Epidermal melanocyte (primary cell): ENCODE data around the gene GPS2.
A peak's percentile ranks its signal among the peaks of the same experiment; 100 is the strongest.

Experiments used
- DNase-seq: peaks from one replicate; pipeline ENCODE4 v3.0.0; 2011; ENCODE audit warnings: low spot score; ENCODE audit not compliant: insufficient read length

The GPS2 gene, protein sequence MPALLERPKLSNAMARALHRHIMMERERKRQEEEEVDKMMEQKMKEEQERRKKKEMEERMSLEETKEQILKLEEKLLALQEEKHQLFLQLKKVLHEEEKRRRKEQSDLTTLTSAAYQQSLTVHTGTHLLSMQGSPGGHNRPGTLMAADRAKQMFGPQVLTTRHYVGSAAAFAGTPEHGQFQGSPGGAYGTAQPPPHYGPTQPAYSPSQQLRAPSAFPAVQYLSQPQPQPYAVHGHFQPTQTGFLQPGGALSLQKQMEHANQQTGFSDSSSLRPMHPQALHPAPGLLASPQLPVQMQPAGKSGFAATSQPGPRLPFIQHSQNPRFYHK

DNA sequence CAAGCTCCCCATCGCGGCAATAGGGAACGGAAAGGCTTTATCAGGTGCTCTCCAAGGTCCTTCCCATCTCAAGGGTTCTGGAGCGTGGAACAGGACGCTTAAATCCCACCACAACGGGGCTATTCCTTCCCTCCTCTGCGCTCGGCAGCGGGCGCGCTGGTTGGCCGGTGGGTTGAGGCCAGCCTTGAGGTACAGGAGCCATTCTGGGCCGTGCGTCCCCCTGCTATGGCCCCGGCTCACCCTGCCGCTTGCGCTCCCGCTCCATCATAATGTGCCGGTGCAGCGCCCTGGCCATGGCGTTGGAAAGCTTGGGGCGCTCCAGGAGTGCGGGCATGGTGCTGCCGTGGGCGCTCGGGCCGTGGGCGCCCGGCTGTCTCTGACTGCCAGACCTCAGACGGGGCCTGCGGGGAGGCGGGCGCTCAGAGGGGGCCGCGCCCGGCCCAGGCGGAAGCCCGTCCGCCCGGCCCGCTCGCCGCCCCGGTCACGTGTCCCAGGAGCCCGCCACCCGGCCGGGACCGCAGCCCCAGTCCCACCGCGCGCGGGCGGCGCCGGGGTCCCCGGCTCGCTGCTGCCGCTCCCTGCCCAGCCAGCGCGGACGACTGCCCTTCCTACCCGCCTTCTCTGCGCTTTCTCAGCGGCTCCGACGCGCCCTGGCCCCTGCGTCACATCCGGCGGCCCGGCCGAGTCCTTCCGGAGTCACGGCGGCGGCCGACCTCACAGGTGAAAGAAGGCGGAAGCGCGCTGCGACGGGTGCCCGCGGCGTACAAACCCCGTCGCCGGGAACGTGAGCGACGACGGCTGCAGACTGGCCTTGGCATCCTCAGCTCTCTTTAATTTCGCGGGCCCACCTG is at the start of gene GPS2:
TSS of gene GPS2 (minus strand) at position 642 of the 851 bp plus-strand sequence. CDS start at position 334, 308 bp downstream.
- DNase-seq, result peak; percentile 97

- no peak for DNase-seq
These were observed 48.2 kb upstream of the GPS2 start for GRCh38 chr17:7363311-7363710.

GRCh38 chr17:7361906-7362305 is 46.7 kb upstream of the GPS2 start:
- no peak for DNase-seq

DNA sequence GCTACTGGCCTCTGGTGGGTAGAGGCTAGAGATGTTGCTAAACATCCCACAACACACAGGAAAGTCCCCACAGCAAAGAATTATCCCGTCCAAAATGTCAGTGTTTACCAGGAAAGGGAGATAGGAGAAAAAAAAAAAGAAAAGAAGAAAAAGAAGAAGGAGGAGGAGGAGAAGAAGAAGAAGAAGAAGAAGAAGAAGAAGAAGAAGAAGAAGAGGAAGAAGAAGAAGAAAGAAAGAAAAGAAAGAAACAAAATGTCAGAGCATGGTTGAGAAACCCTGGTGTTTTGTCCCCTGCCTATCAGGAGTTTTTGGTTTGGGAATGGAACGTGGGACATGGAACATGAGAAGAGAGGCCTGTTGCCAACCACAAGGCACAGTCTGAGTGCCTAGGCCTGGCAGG is 42.2 kb upstream of the GPS2 start:
- DNase-seq, result no peak

DNA sequence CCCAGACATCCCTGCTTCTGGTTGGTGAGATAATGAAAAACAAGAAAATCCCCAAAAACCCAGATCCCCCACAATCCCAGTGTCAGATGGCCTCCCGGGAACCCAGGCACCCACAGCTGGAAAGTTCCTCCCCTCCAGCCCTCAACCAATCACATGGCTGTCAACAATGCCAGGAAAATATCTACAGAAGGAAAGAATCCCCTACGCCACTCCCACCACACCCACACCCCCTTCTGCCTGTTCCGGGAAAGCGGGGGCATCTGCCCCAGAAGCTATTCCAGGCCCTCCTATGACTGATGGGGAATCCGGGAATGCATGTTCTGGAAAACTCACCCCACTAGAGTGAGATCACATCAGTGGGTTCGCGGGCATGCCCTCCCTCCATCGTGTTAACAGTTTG is 41.6 kb upstream of the GPS2 start:
- DNase-seq, result no peak

- DNase-seq, result no peak
These were observed 41.0 kb upstream of the GPS2 start for GRCh38 chr17:7356072-7356549.

- DNase-seq, result no peak
These were observed 40.4 kb upstream of the GPS2 start for GRCh38 chr17:7355573-7355972.

DNA sequence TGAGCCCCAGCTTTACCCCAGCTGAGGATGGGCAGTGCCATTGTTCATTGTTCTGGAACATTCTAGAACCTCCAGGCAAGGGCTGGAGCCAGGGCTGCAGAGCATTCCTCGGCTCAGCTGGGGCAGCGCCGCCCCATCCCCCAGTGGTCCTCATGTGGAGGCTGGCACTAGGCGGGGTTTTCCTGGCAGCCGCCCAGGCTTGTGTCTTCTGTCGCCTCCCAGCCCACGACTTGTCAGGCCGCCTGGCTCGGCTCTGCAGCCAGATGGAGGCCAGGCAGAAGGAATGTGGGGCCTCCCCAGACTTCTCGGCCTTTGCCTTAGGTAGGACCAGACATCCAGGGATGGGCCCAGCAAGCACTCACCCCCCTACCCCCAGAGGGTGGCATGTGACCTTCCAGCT is 39.9 kb upstream of the GPS2 start, which contains the start of gene TMEM95:
TSS of gene TMEM95 (plus strand) at position 104 of the 400 bp plus-strand sequence. CDS start at position 153, 49 bp downstream.
- DNase-seq, result no peak

DNA sequence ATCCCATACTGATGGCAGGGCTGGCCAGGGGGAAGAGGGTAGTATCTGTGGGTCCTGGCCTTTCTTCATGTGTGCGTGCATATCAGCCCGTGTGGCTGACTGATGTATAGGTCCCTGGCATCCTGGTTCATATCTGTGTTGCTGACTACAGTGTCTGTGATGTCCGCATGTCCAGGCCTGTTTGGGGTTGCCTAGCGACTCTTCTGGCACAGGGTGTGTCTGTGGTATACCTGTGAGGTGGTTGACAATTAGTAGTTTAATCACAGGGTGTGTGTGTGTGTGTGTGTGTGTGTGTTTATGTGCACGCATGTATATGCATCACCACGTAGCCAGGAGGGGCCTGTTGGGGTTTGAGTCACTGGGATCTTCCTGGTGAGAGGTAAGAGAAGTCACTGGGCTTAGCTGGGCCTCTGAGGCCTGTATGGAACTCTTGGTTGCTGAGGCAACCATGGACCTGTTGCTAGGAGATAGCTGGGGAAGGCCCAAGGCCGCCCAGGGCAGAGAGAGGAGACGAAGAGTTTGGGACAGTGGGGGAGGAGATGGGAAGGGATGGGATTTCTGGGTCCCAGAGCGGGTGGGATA is 39.2 kb upstream of the GPS2 start:
- DNase-seq, result no peak

DNA sequence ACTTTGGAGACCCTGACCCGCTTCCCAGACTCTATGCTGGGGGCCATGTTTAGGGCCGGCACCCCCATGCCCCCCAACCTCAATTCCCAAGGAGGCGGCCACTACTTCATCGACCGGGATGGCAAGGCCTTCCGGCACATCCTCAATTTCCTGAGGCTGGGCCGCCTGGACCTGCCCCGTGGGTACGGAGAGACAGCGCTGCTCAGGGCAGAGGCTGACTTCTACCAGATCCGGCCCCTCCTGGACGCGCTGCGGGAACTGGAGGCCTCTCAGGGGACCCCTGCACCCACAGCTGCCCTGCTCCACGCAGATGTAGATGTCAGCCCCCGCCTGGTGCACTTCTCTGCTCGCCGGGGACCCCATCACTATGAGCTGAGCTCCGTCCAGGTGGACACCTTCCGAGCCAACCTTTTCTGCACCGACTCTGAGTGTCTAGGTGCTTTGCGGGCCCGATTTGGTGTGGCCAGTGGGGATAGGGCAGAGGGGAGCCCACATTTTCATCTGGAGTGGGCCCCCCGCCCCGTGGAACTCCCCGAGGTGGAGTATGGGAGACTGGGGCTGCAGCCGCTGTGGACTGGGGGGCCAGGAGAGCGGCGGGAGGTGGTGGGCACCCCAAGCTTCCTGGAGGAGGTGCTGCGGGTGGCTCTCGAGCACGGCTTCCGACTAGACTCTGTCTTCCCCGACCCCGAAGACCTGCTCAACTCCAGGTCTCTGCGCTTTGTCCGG is 37.9 kb upstream of the GPS2 start:
- DNase-seq, result no peak

DNA sequence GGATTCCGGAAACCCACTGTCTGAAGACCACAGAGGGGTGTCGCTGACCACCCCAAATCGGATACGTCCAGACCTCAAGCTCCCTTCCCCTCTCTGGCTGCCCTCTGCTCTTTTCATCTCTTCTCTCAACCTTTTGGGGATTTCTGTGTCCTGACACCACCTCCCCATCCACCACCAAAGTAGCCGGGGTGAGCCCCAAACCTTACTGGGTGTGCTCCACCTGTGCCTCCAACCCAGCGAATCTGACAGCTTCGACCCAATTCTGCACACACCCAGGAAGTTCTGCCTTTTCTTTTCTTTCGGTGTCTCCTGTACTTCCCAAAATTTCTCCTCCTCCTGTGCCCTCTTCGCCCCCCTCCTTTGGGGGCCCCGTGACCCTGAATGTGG is 37.3 kb upstream of the GPS2 start:
- DNase-seq, result no peak

DNA sequence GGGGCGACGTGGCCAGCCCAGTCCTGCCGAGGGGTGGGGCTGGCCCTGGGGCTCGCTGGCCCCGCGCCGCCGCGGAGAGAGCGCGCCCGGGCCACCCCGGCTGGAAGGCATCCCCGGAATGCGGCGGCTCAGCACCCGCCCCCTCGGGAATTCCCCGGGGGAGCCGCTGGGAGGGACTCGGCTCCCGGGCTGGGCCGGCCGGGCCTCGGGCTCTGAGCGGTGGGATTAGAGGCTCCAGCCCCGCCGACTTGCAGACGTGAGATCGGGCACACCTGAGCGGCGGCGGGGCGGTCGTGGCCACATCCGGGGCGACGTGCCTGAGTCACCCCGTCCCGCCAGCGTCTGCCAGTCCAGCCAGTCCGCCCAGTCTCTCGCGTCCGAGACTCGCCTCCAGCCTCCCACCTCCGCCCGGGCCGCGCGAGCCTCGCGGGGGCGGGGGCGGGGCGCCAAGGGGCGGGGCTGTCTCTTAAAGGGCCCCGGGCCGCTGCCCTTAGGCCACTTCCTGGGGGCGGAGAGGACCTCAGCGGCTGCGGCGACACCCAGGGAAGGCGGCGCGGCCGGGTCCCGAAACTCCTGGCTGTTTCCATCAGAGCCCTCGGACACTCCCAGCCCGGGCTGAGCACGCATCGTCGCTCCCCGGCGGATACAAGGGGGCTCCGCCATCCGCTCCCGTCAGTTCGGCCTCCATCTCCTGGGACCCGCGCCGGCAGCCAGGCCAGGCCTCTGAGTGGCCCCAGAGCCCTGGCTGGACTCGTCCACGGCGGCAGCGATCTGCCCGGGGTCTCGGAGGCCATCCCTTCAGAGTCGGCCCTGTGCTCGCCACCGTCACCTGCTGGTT is 36.7 kb upstream of the GPS2 start, which contains the start of gene KCTD11:
TSS of gene KCTD11 (plus strand) at position 498 of the 838 bp plus-strand sequence.
- DNase-seq, result peak; percentile 93

DNA sequence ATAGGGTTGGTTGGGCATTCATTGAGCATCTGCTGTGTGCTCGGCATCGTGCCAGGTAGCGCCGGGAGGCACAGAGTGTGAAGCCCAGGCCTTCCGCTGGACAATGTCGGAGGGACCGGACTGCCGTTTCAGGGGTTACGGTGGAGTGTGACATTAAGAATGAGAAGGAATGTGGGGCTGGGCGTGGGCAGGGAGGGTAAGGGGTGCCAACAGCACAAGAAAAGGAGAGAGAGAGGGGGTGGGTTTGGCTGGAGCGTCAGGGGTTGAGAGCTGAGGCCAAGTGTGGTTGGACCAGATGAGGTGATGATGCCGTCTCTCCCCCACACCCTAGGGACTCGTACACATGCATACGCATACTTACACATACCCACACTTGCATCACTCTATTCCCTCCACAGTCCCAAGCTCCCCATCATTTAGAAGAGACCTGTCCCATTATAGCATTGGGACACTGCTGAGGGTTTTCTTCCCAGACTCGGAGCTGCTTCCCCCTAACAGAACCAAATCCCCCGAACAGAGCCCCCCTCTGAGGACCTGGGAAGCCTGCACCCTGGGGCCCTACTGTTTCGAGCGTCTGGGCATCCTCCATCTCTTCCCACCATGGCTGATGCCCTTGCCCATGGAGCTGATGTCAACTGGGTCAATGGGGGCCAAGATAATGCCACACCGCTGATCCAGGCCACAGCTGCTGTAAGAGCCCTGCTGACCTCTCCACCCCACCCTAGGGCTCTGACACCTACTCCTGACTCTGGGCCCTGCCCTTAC is 33.5 kb upstream of the GPS2 start:
- no peak for DNase-seq

GRCh38 chr17:7347630-7348477 is 32.7 kb upstream of the GPS2 start:
- no peak for DNase-seq

DNA sequence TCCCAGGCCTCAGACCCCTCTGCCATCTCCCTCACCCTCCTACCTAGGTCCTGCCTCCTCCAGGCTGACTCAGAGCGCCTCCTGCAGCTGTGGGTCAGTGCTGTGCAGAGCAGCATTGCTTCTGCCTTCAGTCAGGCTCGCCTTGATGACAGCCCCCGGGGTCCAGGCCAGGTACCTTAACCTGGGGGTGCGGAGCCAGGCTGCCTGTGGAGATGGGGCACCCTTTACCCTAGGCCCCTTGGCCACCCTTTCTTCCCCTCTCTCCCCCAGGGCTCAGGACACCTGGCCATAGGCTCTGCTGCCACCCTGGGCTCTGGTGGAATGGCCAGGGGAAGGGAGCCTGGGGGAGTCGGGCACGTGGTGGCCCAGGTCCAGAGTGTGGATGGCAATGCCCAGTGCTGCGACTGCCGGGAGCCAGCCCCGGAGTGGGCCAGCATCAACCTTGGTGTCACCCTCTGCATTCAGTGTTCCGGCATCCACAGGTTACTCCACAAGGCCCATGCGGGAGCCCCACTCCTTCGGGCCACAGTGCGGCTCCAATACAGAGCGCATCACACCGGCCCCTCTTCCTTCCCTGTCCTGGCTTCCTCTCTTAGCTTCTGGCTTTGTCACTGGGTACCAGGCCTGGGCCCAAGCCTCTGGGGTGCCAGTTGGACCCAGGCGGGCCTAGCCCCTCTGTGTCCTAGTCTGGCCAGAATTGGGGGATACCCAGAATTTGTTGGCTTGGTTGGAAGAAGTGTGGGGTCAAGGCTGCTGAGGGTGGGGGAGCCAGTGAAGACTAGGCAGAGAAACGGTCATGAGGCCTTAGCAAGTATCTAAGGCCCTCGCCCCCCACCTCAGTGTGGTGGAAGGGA is 31.8 kb upstream of the GPS2 start:
- no peak for DNase-seq

DNA sequence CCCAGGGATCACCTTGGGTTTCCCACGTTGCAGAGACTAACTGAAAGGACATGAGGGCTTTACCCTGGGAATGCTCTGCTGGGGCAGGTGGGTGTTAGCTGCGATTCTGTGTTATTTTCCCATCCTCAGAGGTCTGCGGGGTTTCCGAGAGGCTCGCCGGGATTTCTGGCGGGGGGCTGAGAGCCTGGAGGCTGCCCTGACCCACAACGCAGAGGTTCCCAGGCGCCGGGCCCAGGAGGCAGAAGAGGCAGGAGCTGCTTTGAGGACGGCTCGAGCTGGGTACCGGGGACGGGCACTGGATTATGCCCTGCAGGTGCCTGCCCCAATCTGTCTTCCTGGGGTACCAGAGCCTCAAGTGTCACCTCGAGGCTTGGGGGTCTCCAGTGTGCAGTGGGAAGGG is 28.1 kb upstream of the GPS2 start:
- no peak for DNase-seq

GRCh38 chr17:7341842-7342241 is 26.7 kb upstream of the GPS2 start:
- no peak for DNase-seq

DNA sequence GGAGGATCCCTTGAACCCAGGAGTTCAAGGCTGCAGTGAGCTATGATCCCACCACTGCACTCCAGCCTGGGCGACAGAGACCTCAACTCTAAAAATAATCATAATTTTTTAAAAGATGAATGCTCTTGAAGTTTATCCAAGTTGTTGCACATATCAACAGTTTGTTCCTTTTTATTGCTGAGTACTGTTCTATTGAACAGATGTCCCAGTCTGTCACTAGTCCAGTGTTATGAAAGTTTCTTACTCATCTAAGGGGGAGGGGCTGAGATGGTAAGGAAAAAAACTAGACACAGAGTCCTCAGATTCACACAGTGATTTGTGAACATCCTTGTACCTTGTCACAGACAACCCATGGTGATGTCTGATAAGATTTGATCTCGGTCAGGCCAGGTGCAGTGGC is 25.0 kb upstream of the GPS2 start:
- no peak for DNase-seq
